Ascending aorta (tissue), 2 donors: Measurements from ENCODE around the gene PANK2. TPM values are rescaled to one million over a fixed set of nuclear protein-coding genes. Genes with fewer than 3 reads are reported as not detected.
A peak's percentile ranks its signal among the peaks of the same experiment; 100 is the strongest.

Experiments
- DNase-seq, 2 donors: peaks; one replicate each; pipeline ENCODE4 v3.0.0-alpha.2; 2019; ENCODE audit warnings: low spot score in 2 of 2
- H3K27ac ChIP-seq, 2 donors: fragments of 200-600 bp; sonication (generic); one replicate each; pipeline ENCODE4 v1.5.1; 2016 to 2017; ENCODE audit warnings: mild to moderate bottlenecking in 1 of 2
- H3K27me3 ChIP-seq: fragments of 200-600 bp; sonication (generic); one replicate; pipeline ENCODE4 v1.5.1; 2017
- H3K36me3 ChIP-seq, 2 donors: fragments of 200-600 bp; sonication (generic); one replicate each; pipeline ENCODE4 v1.5.1; 2016
- H3K4me1 ChIP-seq, 2 donors: fragments of 200-600 bp; sonication (generic); one replicate each; pipeline ENCODE4 v1.5.1; 2016 to 2017; ENCODE audit warnings: mild to moderate bottlenecking in 1 of 2
- H3K4me3 ChIP-seq, 2 donors: fragments of 200-600 bp; sonication (generic); one replicate each; pipeline ENCODE4 v1.5.1; 2016 to 2017; ENCODE audit warnings: mild to moderate bottlenecking in 1 of 2
- H3K9me3 ChIP-seq, 2 donors: fragments of 200-600 bp; sonication (generic); one replicate each; pipeline ENCODE4 v1.5.1; 2016
- intact Hi-C: fragments of 100-400 bp; cut with DNase I; formaldehyde crosslinking; loops from one replicate; pipeline ENCODE4 v1.15.1; 2023
- total RNA-seq: library from RNA; depleted of rRNA; stranded (reverse); fragments of >200 nt; gene quantifications from one replicate; pipeline ENCODE4 v1.1.0, GENCODE V29; 2016
- TF ChIP-seq, protein P1 (sequence below), 3 experiments: fragments of 200-600 bp in 2 of 3; fragments of 450-650 bp in 1 of 3; sonication (generic) in 2 of 3; IDR thresholded peaks; one replicate each; pipeline ENCODE4 v1.5.1; 2016 to 2019; ENCODE audit warnings: antibody characterized with exemption in 3 of 3, mild to moderate bottlenecking in 1 of 3, moderate library complexity in 1 of 3

PANK2 gene
- total RNA-seq, 1 donor from 2014 or later, result 81.1 TPM

DNA sequence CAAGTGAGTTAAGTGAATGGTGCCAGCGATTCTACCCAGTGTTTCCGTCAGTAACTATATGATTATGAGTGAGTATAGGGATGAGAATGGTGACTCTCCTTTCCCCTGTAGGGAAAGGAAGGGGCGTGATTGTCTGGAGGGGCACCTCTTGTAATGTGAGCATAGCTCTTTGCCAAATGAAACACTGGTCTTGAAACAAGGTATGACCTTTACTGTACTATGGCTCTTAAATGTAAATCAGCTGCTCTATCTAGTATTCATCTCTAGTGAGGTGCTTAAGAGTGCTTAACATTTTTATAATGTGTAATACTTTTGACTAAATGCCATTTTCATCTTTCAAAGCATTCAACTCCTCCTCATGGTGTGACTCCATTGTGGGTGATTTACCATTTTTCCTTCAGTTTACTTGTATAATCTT is 11.0 kb downstream of the PANK2 start:
- no peak overlapping the region for H3K4me3 ChIP-seq
- H3K4me1 ChIP-seq, result peaks cover 19 to 65% of the 10 kb centered on the region in 2 donors
- H3K27me3 ChIP-seq, result no peaks in the 10 kb centered on the region
- no peaks in the 10 kb centered on the region for H3K9me3 ChIP-seq
- H3K36me3 ChIP-seq, result no peaks in the 10 kb centered on the region
- H3K27ac ChIP-seq, result peak overlapping the region; percentile 26 to 37
- DNase-seq, result no peak
- TF ChIP-seq, protein P1, sequence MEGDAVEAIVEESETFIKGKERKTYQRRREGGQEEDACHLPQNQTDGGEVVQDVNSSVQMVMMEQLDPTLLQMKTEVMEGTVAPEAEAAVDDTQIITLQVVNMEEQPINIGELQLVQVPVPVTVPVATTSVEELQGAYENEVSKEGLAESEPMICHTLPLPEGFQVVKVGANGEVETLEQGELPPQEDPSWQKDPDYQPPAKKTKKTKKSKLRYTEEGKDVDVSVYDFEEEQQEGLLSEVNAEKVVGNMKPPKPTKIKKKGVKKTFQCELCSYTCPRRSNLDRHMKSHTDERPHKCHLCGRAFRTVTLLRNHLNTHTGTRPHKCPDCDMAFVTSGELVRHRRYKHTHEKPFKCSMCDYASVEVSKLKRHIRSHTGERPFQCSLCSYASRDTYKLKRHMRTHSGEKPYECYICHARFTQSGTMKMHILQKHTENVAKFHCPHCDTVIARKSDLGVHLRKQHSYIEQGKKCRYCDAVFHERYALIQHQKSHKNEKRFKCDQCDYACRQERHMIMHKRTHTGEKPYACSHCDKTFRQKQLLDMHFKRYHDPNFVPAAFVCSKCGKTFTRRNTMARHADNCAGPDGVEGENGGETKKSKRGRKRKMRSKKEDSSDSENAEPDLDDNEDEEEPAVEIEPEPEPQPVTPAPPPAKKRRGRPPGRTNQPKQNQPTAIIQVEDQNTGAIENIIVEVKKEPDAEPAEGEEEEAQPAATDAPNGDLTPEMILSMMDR (IDR thresholded peaks at IDR 0.05), result no peak
- intact Hi-C loops, result no loop called here

DNA sequence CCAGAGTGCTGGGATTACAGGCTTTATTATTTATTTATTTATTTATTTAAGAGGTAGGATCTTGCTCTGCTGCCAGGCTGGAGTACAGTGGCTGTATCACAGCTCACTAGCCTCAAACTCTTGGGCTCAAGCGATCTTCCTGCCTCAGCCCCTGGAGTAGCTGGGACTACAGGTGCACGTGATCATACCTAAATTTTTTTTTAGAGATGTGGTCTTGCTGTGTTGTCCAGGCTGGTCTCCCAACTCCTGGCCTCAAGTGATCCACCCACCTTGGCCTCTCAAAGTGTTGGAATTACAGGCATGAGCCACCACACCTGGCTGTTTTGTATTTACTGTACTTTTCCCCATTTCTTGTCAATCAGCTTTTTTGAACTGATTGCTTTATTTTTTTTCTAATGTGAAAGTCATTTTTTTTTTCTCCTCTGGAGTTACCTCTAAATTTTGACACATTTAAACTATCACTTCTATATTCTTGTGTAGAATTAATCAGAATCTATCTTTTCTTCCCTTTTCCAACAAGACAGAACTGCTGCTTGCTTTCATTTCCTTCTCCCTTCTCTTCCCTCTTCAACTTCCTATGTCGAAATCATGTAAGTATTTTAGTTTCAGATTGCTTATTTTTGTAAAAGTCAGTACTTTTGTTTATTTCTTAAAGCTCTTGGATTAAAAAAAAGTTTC is 12.0 kb downstream of the PANK2 start:
- H3K4me1 ChIP-seq, result peaks cover 19 to 65% of the 10 kb centered on the region in 2 donors
- H3K27ac ChIP-seq, result peak overlapping the region; percentile 26 to 37
- no peak for DNase-seq
- H3K36me3 ChIP-seq, result no peaks in the 10 kb centered on the region
- TF ChIP-seq, protein P1 (IDR thresholded peaks at IDR 0.05), result no peak
- peak overlapping the region; percentile 23 to 36 for H3K4me3 ChIP-seq
- H3K9me3 ChIP-seq, result no peaks in the 10 kb centered on the region
- no peaks in the 10 kb centered on the region for H3K27me3 ChIP-seq
- intact Hi-C loops, result no loop called here

DNA sequence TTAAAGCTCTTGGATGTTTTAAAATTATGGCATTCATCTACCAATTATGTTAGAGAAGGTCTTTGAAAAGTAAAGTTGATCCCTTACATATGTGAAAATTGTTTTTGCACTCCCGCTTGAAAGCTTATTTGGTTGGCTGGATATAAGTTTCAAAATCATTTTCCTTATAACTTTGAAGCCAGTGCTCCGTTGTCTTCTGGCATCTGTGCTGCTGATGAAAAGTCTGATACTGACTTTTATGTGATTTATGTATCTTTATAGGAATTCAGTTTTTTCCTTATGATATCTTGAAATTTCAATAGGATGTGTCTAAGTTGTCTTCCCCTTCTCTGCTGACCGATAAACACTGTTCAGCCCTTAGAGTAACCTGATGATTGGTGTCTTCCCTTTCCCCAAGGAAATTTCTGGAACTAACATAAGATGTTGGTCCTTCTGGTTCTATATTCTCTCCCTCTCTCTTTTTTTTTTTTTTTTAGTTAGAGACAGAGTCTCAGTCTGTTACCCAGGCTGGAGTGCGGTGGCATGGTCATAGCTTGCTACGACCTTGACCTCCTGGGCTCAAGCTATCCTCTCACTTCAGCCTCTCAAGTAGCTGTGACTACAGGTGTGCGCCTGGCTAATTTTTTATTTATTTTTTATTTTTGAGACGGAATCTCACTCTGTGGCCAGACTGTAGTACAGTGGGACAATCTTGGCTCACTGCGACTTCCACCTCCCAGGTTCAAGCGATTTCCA is 12.7 kb downstream of the PANK2 start:
- Histone ChIP-seq H3K4me1 (peaks cover 13 to 62% of the 10 kb centered on the region in 2 donors), H3K27ac (peak overlapping the region; percentile 37 to 59), H3K27me3 (no peaks in the 10 kb centered on the region), H3K36me3 (no peaks in the 10 kb centered on the region), H3K9me3 (no peaks in the 10 kb centered on the region), H3K4me3 (peak overlapping the region; percentile 23 to 36)
- DNase-seq, result no peak
- intact Hi-C loops, result no loop called here
- TF ChIP-seq, protein P1 (IDR thresholded peaks at IDR 0.05), result no peak

DNA sequence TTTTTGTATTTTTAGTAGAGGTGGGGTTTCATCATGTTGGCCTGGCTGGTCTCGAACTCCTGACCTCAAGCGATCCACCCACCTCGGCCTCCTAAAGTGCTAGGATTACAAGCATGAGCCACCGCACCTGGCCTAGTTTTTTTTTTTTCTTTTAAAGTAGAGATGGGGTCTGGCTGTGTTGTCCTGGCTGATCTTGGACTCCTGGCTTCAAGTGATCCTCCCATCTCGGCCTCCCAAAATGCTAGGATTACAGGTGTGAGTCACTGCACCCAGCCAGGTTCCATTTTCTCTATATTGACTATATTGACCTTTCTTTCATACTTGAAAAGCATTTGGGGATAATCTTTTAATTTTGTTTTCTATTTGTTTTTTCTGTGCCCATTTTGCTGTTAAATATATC is 13.3 kb downstream of the PANK2 start:
- DNase-seq, result no peak
- Histone ChIP-seq H3K9me3 (no peaks in the 10 kb centered on the region), H3K4me3 (peak overlapping the region in 1 of 2 donors; percentile 36), H3K27me3 (no peaks in the 10 kb centered on the region), H3K27ac (peak overlapping the region; percentile 37 to 59), H3K36me3 (no peaks in the 10 kb centered on the region), H3K4me1 (peaks cover 14 to 60% of the 10 kb centered on the region in 2 donors)
- TF ChIP-seq, protein P1 (IDR thresholded peaks at IDR 0.05), result no peak
- intact Hi-C loops, result no loop called here

DNA sequence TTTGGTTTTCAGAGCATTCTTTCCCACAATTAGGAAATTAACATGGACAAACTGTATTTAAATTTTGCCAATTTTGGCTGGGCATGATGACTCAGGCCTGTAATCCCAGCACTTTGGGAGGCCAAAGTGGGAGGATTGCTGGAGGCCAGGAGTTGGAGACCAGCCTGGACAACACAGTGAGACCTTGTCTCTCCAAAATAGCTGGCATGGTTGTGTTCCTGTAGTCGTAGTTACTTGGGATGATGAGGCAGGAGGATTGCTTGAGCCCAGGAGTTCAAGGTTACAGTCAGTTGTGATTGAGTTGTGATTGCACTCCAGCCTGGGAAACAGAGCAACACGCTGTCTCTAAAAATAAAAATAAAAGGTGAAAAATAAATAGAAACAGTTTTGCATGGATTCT is 15.0 kb downstream of the PANK2 start:
- Histone ChIP-seq H3K27ac (peak overlapping the region; percentile 30 to 52), H3K4me1 (peaks cover 13 to 67% of the 10 kb centered on the region in 2 donors), H3K27me3 (no peaks in the 10 kb centered on the region), H3K4me3 (no peak overlapping the region), H3K9me3 (no peaks in the 10 kb centered on the region), H3K36me3 (peaks cover 4 to 8% of the 10 kb centered on the region in 2 donors)
- intact Hi-C loops, result no loop called here
- TF ChIP-seq, protein P1 (IDR thresholded peaks at IDR 0.05), result no peak
- DNase-seq, result no peak
